K562 (cell line): ENCODE results near the gene TIMM17B. TPM values are rescaled to one million over a fixed set of nuclear protein-coding genes. Genes with fewer than 3 reads are reported as not detected.
A peak's percentile ranks its signal among the peaks of the same experiment; 100 is the strongest.

Source experiments
- ATAC-seq: fragments of 200-7000 bp; cut with Tn5 transposase; 3 replicates; pipeline ENCODE4 v1.9.1; 2020; ENCODE audit warnings: moderate library complexity
- BruUV-seq: library from RNA; stranded (reverse); fragments of 400-500 nt; replicated peaks from 2 replicates; lab custom pipeline; 2021; lab: Mats Ljungman, UMichigan
- CTCF ChIA-PET: fragments of 300-600 bp; formaldehyde crosslinking; extraction: SDS; loops from one replicate; lab custom pipeline; 2021; ENCODE audit warnings: low intra/inter-chr PET ratio; lab: Yijun Ruan, JAX
- POLR2A ChIA-PET: fragments of 300-600, 350-650 bp; sonication (Branson Sonifier 250); formaldehyde crosslinking; extraction: SDS; loops from one replicate; lab custom pipeline; 2021; ENCODE audit warnings: antibody characterized with exemption, inconsistent platforms; lab: Yijun Ruan, JAX
- DNase-seq, 4 experiments: peaks; one replicate each; pipeline versions ENCODE4 v3.0.0 to v3.0.0-alpha.2; 2011 to 2018; ENCODE audit warnings: low spot score in 3 of 4, mixed read lengths in 3 of 4; ENCODE audit errors: extremely low read depth in 1 of 4
- FAIRE-seq: peaks from 2 replicates; lab custom pipeline; 2011; peaks lifted over from hg19 to GRCh38; lab: Jason Lieb, UNC
- H2AFZ ChIP-seq: 2 replicates; pipeline ENCODE4 v1.6.0; 2011; ENCODE audit warnings: low read depth, low read length, control low read depth, inconsistent platforms
- H3K27ac ChIP-seq: fragments of 200-600 bp; 3 replicates; pipeline ENCODE4 v1.8.0; 2011; ENCODE audit warnings: low read depth, mild to moderate bottlenecking, control low read depth, inconsistent platforms, low read length, moderate library complexity, mixed read lengths; ENCODE audit errors: extremely low read depth
- H3K27me3 ChIP-seq, 2 experiments: fragments of 300-600 bp in 1 of 2; 2 replicates in 1 of 2; 3 replicates in 1 of 2; pipeline versions ENCODE4 v1.6.0 to v1.8.0; 2011; ENCODE audit warnings: inconsistent platforms in 2 of 2, low read length in 2 of 2, mild to moderate bottlenecking in 1 of 2, mixed read lengths in 1 of 2, moderate library complexity in 1 of 2; ENCODE audit not compliant: control insufficient read depth in 2 of 2, insufficient read depth in 2 of 2
- H3K36me3 ChIP-seq: fragments of 300-600 bp; 3 replicates; pipeline ENCODE4 v1.8.0; 2011; ENCODE audit warnings: mild to moderate bottlenecking, low read length, inconsistent platforms; ENCODE audit not compliant: control insufficient read depth, insufficient read depth
- H3K4me1 ChIP-seq, 2 experiments: fragments of 200-600 bp in 1 of 2; replicated peaks in 1 of 2; 2 replicates in 1 of 2; 3 replicates in 1 of 2; pipeline versions ENCODE4 v1.5.1 to v1.8.0; 2011; ENCODE audit warnings: inconsistent platforms in 2 of 2, low read length in 2 of 2, mild to moderate bottlenecking in 1 of 2, mixed read lengths in 1 of 2, moderate library complexity in 1 of 2; ENCODE audit not compliant: control insufficient read depth in 2 of 2, insufficient read depth in 2 of 2
- H3K4me2 ChIP-seq: 2 replicates; pipeline ENCODE4 v1.6.1; 2011; ENCODE audit warnings: low read length, control low read depth, inconsistent platforms, mixed read lengths; ENCODE audit not compliant: insufficient read depth
- H3K4me3 ChIP-seq: fragments of 200-600 bp; sonication (generic), shearing (Covaris generic); 2 replicates; pipeline ENCODE4 v1.5.1; 2016; ENCODE audit warnings: control low read depth, inconsistent platforms
- H3K79me2 ChIP-seq: fragments of 200-600 bp; 3 replicates; pipeline ENCODE4 v1.8.0; 2011; ENCODE audit warnings: low read length, inconsistent platforms; ENCODE audit not compliant: control insufficient read depth, insufficient read depth
- H3K9ac ChIP-seq, 2 experiments: 2 replicates each; pipeline versions ENCODE4 v1.6.0 to v1.6.1; 2011; ENCODE audit warnings: low read depth in 2 of 2, low read length in 2 of 2, control low read depth in 1 of 2, inconsistent platforms in 1 of 2, mild to moderate bottlenecking in 1 of 2, mixed read lengths in 1 of 2; ENCODE audit not compliant: insufficient read depth in 1 of 2
- H3K9me1 ChIP-seq: one replicate; pipeline ENCODE4 v1.6.0; 2011; ENCODE audit warnings: inconsistent platforms, mild to moderate bottlenecking, low read length, moderate library complexity; ENCODE audit not compliant: control insufficient read depth, insufficient read depth
- H3K9me3 ChIP-seq: replicated peaks from 2 replicates; pipeline ENCODE4 v1.5.1; 2011; ENCODE audit warnings: low read depth, low read length, inconsistent platforms; ENCODE audit not compliant: control insufficient read depth, insufficient read depth
- H4K20me1 ChIP-seq: replicated peaks from 2 replicates; pipeline ENCODE4 v1.6.1; 2011; ENCODE audit warnings: low read length, inconsistent platforms, mixed read lengths; ENCODE audit not compliant: control insufficient read depth, insufficient read depth
- BACH1 ChIP-seq: fragments of 200-800 bp; sonication (Bioruptor generic); IDR thresholded peaks from 2 replicates; pipeline ENCODE4 v1.6.1; 2016; ENCODE audit warnings: missing genetic modification characterization, missing compliant biosample characterization
- ETV6 ChIP-seq, 3 experiments: fragments of 150-350 bp in 1 of 3; sonication (generic) in 1 of 3; formaldehyde crosslinking in 1 of 3; IDR thresholded peaks; 2 replicates each; pipeline versions ENCODE4 v1.6.1 to v1.8.0; 2014 to 2022; ENCODE audit warnings: borderline replicate concordance in 2 of 3, low read depth in 2 of 3, antibody characterized with exemption in 1 of 3, low read length in 1 of 3, mild to moderate bottlenecking in 1 of 3, missing genetic modification reagents in 1 of 3
- GTF2E2 ChIP-seq: fragments of 200-800 bp; sonication (Bioruptor generic); IDR thresholded peaks from 2 replicates; pipeline ENCODE4 v1.6.1; 2016; ENCODE audit warnings: missing genetic modification characterization, missing compliant biosample characterization
- HINFP ChIP-seq: fragments of 450-650 bp; conservative IDR thresholded peaks from 2 replicates; pipeline ENCODE4 v1.6.1; 2016; ENCODE audit warnings: missing genetic modification characterization, low read depth, mild to moderate bottlenecking, control low read depth, missing compliant biosample characterization
- ZNF197 ChIP-seq: fragments of 200-800 bp; sonication (Bioruptor generic); IDR thresholded peaks from 2 replicates; pipeline ENCODE4 v1.6.1; 2016; ENCODE audit warnings: low read depth, missing genetic modification characterization, missing compliant biosample characterization
- ZNF274 ChIP-seq: IDR thresholded peaks from 2 replicates; pipeline ENCODE4 v1.6.1; 2011; ENCODE audit warnings: low read depth, mild to moderate bottlenecking, low read length, moderate library complexity, borderline replicate concordance
- ZNF311 ChIP-seq: fragments of 250-450 bp; sonication (Bioruptor Pico); IDR thresholded peaks from 2 replicates; pipeline ENCODE4 v1.4.0; 2020; ENCODE audit warnings: mild to moderate bottlenecking, moderate library complexity
- WGBS: fragments of 100-300 bp; shearing (Covaris generic); methylation state at CpG from one replicate; pipeline ENCODE4 v1.1.6; 2016; ENCODE audit warnings: low coverage, mixed read lengths; ENCODE audit not compliant: insufficient coverage; ENCODE audit errors: missing lambda C conversion rate; 5-methylcytosine and 5-hydroxymethylcytosine counted together
- in situ Hi-C: fragments of 300-500 bp; cut with MboI; formaldehyde crosslinking; loops from 4 replicates; pipeline ENCODE4 v1.15.0; 2018; ENCODE audit warnings: inconsistent platforms, mixed read lengths
- intact Hi-C: fragments of 100-400 bp; cut with micrococcal nuclease; formaldehyde crosslinking; loops from 2 replicates; pipeline ENCODE4 v1.14.2; 2022
- polyA plus RNA-seq, 8 experiments: library from polyadenylated mRNA; depleted of rRNA in 4 of 8; stranded (reverse) in 5 of 8; unstranded in 3 of 8; fragments of >200 nt; fragmentation: Nextera tagmentation in 2 of 8; fragmentation: Illumina TruSeq in 1 of 8; extraction: Ambion mirVana in 2 of 8; extraction: Trizol in 1 of 8; gene quantifications; 2 replicates each; pipeline versions ENCODE4 v1.2.1 to v1.2.3, GENCODE V29; 2011 to 2014; ENCODE audit warnings: inconsistent platforms in 1 of 8, missing spikeins in 1 of 8
- total RNA-seq, 7 experiments: library from RNA; depleted of rRNA in 6 of 7; stranded (reverse); fragments of >200 nt in 6 of 7; fragmentation: Illumina TruSeq in 2 of 7; extraction: Trizol in 2 of 7; gene quantifications; 2 replicates each; pipeline versions ENCODE4 v1.2.1 to v1.2.3, GENCODE V29; 2011 to 2021; ENCODE audit warnings: low replicate concordance in 1 of 7

The TIMM17B gene
- total and polyA plus RNA-seq, 9 of the 15 experiments (the other 6 are each of a cell fraction or from before 2014, with no cell fraction given): 9.9 to 184 (median 115) TPM

- peak; percentile 36; the same call in 1 of the 2 replicates for TF ChIP-seq ZNF311 (CRISPR knock-in tag)
- 0 out of 2 replicates have a peak, but pooled peaks have one; percentile 19 for TF ChIP-seq ZNF197 (CRISPR knock-in tag)
- 0 out of 2 replicates have a peak, but pooled peaks have one; percentile 3 for TF ChIP-seq BACH1 (tag)
- TF ChIP-seq ETV6 (IDR thresholded peaks at IDR 0.05; ENCODE audit: borderline replicate concordance in 1 of 2, low read depth in 2 of 2, low read length in 1 of 2): 0 out of 4 replicates have a peak, but pooled peaks of 1 of the 2 experiments have one; percentile 4
- TF ChIP-seq ETV6 (CRISPR knock-in tag; IDR thresholded peaks at IDR 0.05; ENCODE audit: borderline replicate concordance): no peak
- TF ChIP-seq GTF2E2 (tag): 0 out of 2 replicates have a peak, but pooled peaks have one; percentile 34
- TF ChIP-seq ZNF274: no peak
- no peak for TF ChIP-seq HINFP (tag)
- Histone ChIP-seq H3K9ac (peak overlapping the region; percentile 70 to 79; a peak in 3 of 4 replicates), H3K79me2 (peaks cover 66% of the 10 kb centered on the region), H3K9me1 (no peaks in the 10 kb centered on the region), H3K4me1 (peaks cover 44 to 54% of the 10 kb centered on the region in 2 experiments), H3K4me2 (peak overlapping the region; percentile 70), H4K20me1 (no peaks in the 10 kb centered on the region), H3K36me3 (peaks cover 71% of the 10 kb centered on the region), H3K4me3 (no peak overlapping the region; the same call in 1 of the 2 replicates), H3K27ac (peak overlapping the region; percentile 91), H3K27me3 (no peaks in the 10 kb centered on the region), H2AFZ (no peak overlapping the region), H3K9me3 (no peaks in the 10 kb centered on the region)
- no peak for FAIRE-seq
- WGBS: 73% methylated on average over 7 of the region's 8 CpGs
- in situ Hi-C loops (no loop called here), intact Hi-C loops (loop anchor here (1.0 kb wide), 2 partner anchors 17 to 107 kb away; partner anchors contain the start of genes PIM2 and TFE3)
- ATAC-seq: no peak
- POLR2A ChIA-PET: interaction anchor here (0.8 to 1.1 kb wide), 3 partner anchors 9 to 25 kb away, joined by 3 read pairs; no protein-coding TSS in a partner anchor
- CTCF ChIA-PET: interaction anchor here (0.8 kb wide), 1 partner anchor 19 kb away, joined by 3 read pairs; no protein-coding TSS in a partner anchor
- DNase-seq: no peak
- no TSS peak for BruUV-seq
Measured at GRCh38 chrX:48936429-48937053, 39.0 kb upstream of the TIMM17B start.
